NCI-H146 (cell line): Measurements from ENCODE around the gene PIEZO1.
"Not testable (repeated sequence)": the region's sequence is repeated elsewhere in the genome, so short reads cannot be mapped to it uniquely, and the experiment has no call there.

Source experiments
- DNase-seq: peaks from one replicate; lab custom pipeline; 2025; lab: John Stamatoyannopoulos, UW

PIEZO1 gene

GRCh38 chr16:88782454-88783390 lies 2.3 kb downstream of the PIEZO1 start:
- no peak for DNase-seq

- DNase-seq, result no peak
These were observed 3.6 kb downstream of the PIEZO1 start for GRCh38 chr16:88781140-88782077.

- no peak for DNase-seq
These were observed 4.6 kb downstream of the PIEZO1 start for GRCh38 chr16:88780142-88781062.

- DNase-seq, result no peak
These were observed 5.4 kb downstream of the PIEZO1 start for GRCh38 chr16:88779406-88780141.

- no peak for DNase-seq
These were observed 6.4 kb downstream of the PIEZO1 start for GRCh38 chr16:88778541-88779065.

- DNase-seq, result no peak
These were observed 6.8 kb downstream of the PIEZO1 start for GRCh38 chr16:88778271-88778525.

GRCh38 chr16:88777471-88778270 lies 7.3 kb downstream of the PIEZO1 start:
- DNase-seq, result no peak

- no peak for DNase-seq
These were observed 9.2 kb downstream of the PIEZO1 start for GRCh38 chr16:88775825-88776224.

- no peak for DNase-seq
These were observed 10.3 kb downstream of the PIEZO1 start for GRCh38 chr16:88774544-88775393.

GRCh38 chr16:88773812-88774291 lies 11.2 kb downstream of the PIEZO1 start:
- DNase-seq, result peak; percentile 8

GRCh38 chr16:88772871-88773811 lies 11.9 kb downstream of the PIEZO1 start:
- no peak for DNase-seq

- not testable (repeated sequence) for DNase-seq
These were observed 13.2 kb downstream of the PIEZO1 start for GRCh38 chr16:88771781-88772180.

GRCh38 chr16:88771294-88771772 lies 13.7 kb downstream of the PIEZO1 start:
- no peak for DNase-seq

- peak; percentile 48 for DNase-seq
These were observed 14.3 kb downstream of the PIEZO1 start for GRCh38 chr16:88770461-88771293.

GRCh38 chr16:88769617-88770460 lies 15.2 kb downstream of the PIEZO1 start:
- peak; percentile 40 for DNase-seq
